B cell (primary cell): ENCODE measurements around the gene BCL10. TPM values are rescaled to one million over a fixed set of nuclear protein-coding genes. Genes with fewer than 3 reads are reported as not detected.

Experiments
- ATAC-seq: fragments of 200-7000 bp; cut with Tn5 transposase; one replicate; pipeline ENCODE4 v1.10.0; 2021; ENCODE audit warnings: low read depth, mild to moderate bottlenecking, moderate number of reproducible peaks, moderate library complexity
- CTCF ChIA-PET: fragments of 350-600 bp; sonication (Branson Sonifier 250); formaldehyde crosslinking; loops from one replicate; lab custom pipeline; 2021; ENCODE audit warnings: antibody characterized with exemption, inconsistent platforms; lab: Charles Lee
- POLR2A ChIA-PET: fragments of 350-600 bp; sonication (Branson Sonifier 250); formaldehyde crosslinking; loops from one replicate; lab custom pipeline; 2021; ENCODE audit warnings: antibody characterized with exemption; lab: Charles Lee
- DNase-seq: peaks from one replicate; pipeline ENCODE4 v3.0.0; 2013
- H2AFZ ChIP-seq: 2 replicates; pipeline ENCODE4 v1.6.1; 2012; ENCODE audit warnings: mild to moderate bottlenecking, low read depth, low read length; ENCODE audit not compliant: insufficient read depth, poor library complexity, severe bottlenecking
- H3K27ac ChIP-seq, 2 donors: 1 replicate in 1 of 2; 2 replicates in 1 of 2; pipeline ENCODE4 v1.5.1; 2012 to 2013; ENCODE audit warnings: low read length in 2 of 2, mild to moderate bottlenecking in 2 of 2, moderate library complexity in 1 of 2
- H3K27me3 ChIP-seq, 4 experiments: fragments of 200-600 bp in 1 of 4; sonication (generic) in 1 of 4; replicated peaks in 1 of 4; 1 replicate in 2 of 4; 2 replicates in 2 of 4; pipeline versions ENCODE4 v1.6.1 to v1.7.0; 2013 to 2016; ENCODE audit warnings: low read length in 3 of 4, mild to moderate bottlenecking in 2 of 4, mixed read lengths in 1 of 4, moderate library complexity in 1 of 4; ENCODE audit not compliant: insufficient read depth in 4 of 4, control insufficient read depth in 3 of 4; ENCODE audit errors: control extremely low read depth in 1 of 4
- H3K36me3 ChIP-seq, 2 experiments: replicated peaks in 1 of 2; 1 replicate in 1 of 2; 2 replicates in 1 of 2; pipeline versions ENCODE4 v1.6.1 to v1.7.1; 2013; ENCODE audit warnings: low read length in 1 of 2; ENCODE audit not compliant: insufficient read depth in 2 of 2, control insufficient read depth in 1 of 2; ENCODE audit errors: control extremely low read depth in 1 of 2, extremely low read depth in 1 of 2
- H3K4me1 ChIP-seq, 2 donors: fragments of 200-600 bp in 1 of 2; sonication (generic) in 1 of 2; 1 replicate in 1 of 2; 2 replicates in 1 of 2; pipeline versions ENCODE4 v1.5.1 to v1.6.1; 2013 to 2017; ENCODE audit warnings: low read length in 2 of 2; ENCODE audit not compliant: control insufficient read depth in 2 of 2, insufficient read depth in 2 of 2
- H3K4me2 ChIP-seq: replicated peaks from 2 replicates; pipeline ENCODE3; 2012; ENCODE audit warnings: mild to moderate bottlenecking, low read depth, low read length; ENCODE audit not compliant: poor library complexity, severe bottlenecking
- H3K4me3 ChIP-seq, 5 experiments: fragments of 200-600 bp in 1 of 5; sonication (generic) in 1 of 5; 1 replicate in 3 of 5; 2 replicates in 2 of 5; pipeline versions ENCODE4 v1.5.1 to v1.7.0; 2011 to 2016; ENCODE audit warnings: low read length in 4 of 5, mild to moderate bottlenecking in 4 of 5, low read depth in 2 of 5, control low read depth in 1 of 5, moderate library complexity in 1 of 5; ENCODE audit not compliant: insufficient read depth in 1 of 5; ENCODE audit errors: control extremely low read depth in 1 of 5, extremely low read depth in 1 of 5
- H3K79me2 ChIP-seq: fragments of 200-600 bp; sonication (generic); one replicate; pipeline ENCODE4 v1.6.0; 2016; ENCODE audit warnings: low read length; ENCODE audit not compliant: control insufficient read depth, insufficient read depth
- H3K9ac ChIP-seq: fragments of 200-600 bp; sonication (generic); 2 replicates; pipeline ENCODE4 v1.6.1; 2017; ENCODE audit warnings: mild to moderate bottlenecking, low read length, moderate library complexity
- H3K9me3 ChIP-seq, 3 donors: one replicate each; pipeline versions ENCODE4 v1.6.1 to v1.7.1; 2013; ENCODE audit warnings: low read length in 2 of 3; ENCODE audit not compliant: control insufficient read depth in 2 of 3, insufficient read depth in 1 of 3; ENCODE audit errors: control extremely low read depth in 1 of 3
- H4K20me1 ChIP-seq: 2 replicates; pipeline ENCODE4 v1.6.0; 2012; ENCODE audit warnings: mild to moderate bottlenecking, low read length; ENCODE audit not compliant: insufficient read depth, control insufficient read depth, poor library complexity, severe bottlenecking
- H3K27ac Mint-ChIP-seq: one replicate; pipeline ENCODE4 v1.8.0; 2021; ENCODE audit warnings: mixed read lengths
- H3K27me3 Mint-ChIP-seq: one replicate; pipeline ENCODE4 v1.8.0; 2021; ENCODE audit warnings: mixed read lengths
- H3K4me1 Mint-ChIP-seq: one replicate; pipeline ENCODE4 v1.8.0; 2021; ENCODE audit warnings: mixed read lengths
- H3K4me3 Mint-ChIP-seq: one replicate; pipeline ENCODE4 v1.8.0; 2021; ENCODE audit warnings: mixed read lengths
- H3K9me3 Mint-ChIP-seq: one replicate; pipeline ENCODE4 v1.8.0; 2022; ENCODE audit warnings: mixed read lengths; ENCODE audit not compliant: insufficient read depth
- CTCF ChIP-seq: fragments of 200-600 bp; IDR thresholded peaks from one replicate; pipeline ENCODE4 v1.8.0; 2022; ENCODE audit warnings: antibody characterized with exemption, mild to moderate bottlenecking
- EZH2 ChIP-seq: IDR thresholded peaks from 2 replicates; pipeline ENCODE4 v1.6.1; 2012; ENCODE audit warnings: borderline replicate concordance, low read depth, mild to moderate bottlenecking, moderate library complexity, low read length; ENCODE audit not compliant: insufficient read depth, poor library complexity, severe bottlenecking
- WGBS: methylation state at CpG from one replicate; pipeline ENCODE4 v1.1.5; 2013; ENCODE audit warnings: missing lambda C conversion rate; ENCODE audit not compliant: insufficient coverage; 5-methylcytosine and 5-hydroxymethylcytosine counted together
- intact Hi-C: fragments of 100-400 bp; cut with micrococcal nuclease; formaldehyde crosslinking; loops from one replicate; pipeline ENCODE4 v1.10.0; 2022
- polyA plus RNA-seq: library from polyadenylated mRNA; depleted of rRNA; stranded (reverse); fragments of >200 nt; gene quantifications from 2 replicates; pipeline ENCODE4 v1.2.3, GENCODE V29; 2012
- total RNA-seq, 2 donors: library from RNA; stranded (reverse); fragments of 120-200 nt in 1 of 2; gene quantifications; 1 replicate in 1 of 2; 2 replicates in 1 of 2; pipeline versions ENCODE4 v1.2.3 to v1.2.4, GENCODE V29; 2013 to 2022

BCL10 gene
- total and polyA plus RNA-seq, 2 donors (not counting 1 experiment from before 2014, with no cell fraction given), result 26.2 to 60.5 TPM

- ATAC-seq (no peak), DNase-seq (no peak)
- peaks cover 28% of the 10 kb centered on the region for H3K4me1 Mint-ChIP-seq
- no CpG with 5 or more reads among the region's 2 CpGs for WGBS
- H3K9ac ChIP-seq, result no peak overlapping the region
- no peak overlapping the region for H2AFZ ChIP-seq
- peaks cover 39% of the 10 kb centered on the region for H4K20me1 ChIP-seq
- no peaks in the 10 kb centered on the region for H3K9me3 Mint-ChIP-seq
- intact Hi-C loops, result no loop called here
- H3K4me2 ChIP-seq, result no peak overlapping the region
- H3K4me1 ChIP-seq, result peaks cover 0 to 10% of the 10 kb centered on the region in 2 donors
- no peaks in the 10 kb centered on the region for H3K27me3 Mint-ChIP-seq
- TF ChIP-seq EZH2 (no peak), CTCF (no peak)
- no peaks in the 10 kb centered on the region for H3K9me3 ChIP-seq
- POLR2A ChIA-PET, result no interaction called here
- no peaks in the 10 kb centered on the region for H3K27me3 ChIP-seq
- no peak overlapping the region for H3K4me3 Mint-ChIP-seq
- peaks cover 16 to 67% of the 10 kb centered on the region in 2 experiments for H3K36me3 ChIP-seq
- peak overlapping the region in 1 of 2 donors; percentile 49 for H3K27ac ChIP-seq
- CTCF ChIA-PET, result interaction anchor here (1.9 kb wide), 1 partner anchor 7 kb away, joined by 7 read pairs; the partner anchor contains the start of gene C1orf52
- no peak overlapping the region for H3K27ac Mint-ChIP-seq
- no peak overlapping the region for H3K4me3 ChIP-seq
- peaks cover 57% of the 10 kb centered on the region for H3K79me2 ChIP-seq
Measured at GRCh38 chr1:85267313-85267712, 9.1 kb downstream of the BCL10 start.

- H3K27me3 Mint-ChIP-seq, result no peaks in the 10 kb centered on the region
- H3K27ac Mint-ChIP-seq, result no peak overlapping the region
Measured at GRCh38 chr1:85264150-85264549, 12.3 kb downstream of the BCL10 start.

More at GRCh38 chr1:85264150-85264549, 12.3 kb downstream of the BCL10 start:
- POLR2A ChIA-PET, result no interaction called here
- 80% methylated on average over 1 of the region's 2 CpGs for WGBS
- Mint-ChIP-seq H3K4me1 (peaks cover 20% of the 10 kb centered on the region), H3K4me3 (no peak overlapping the region), H3K9me3 (no peaks in the 10 kb centered on the region)
- no peak for ATAC-seq
- Histone ChIP-seq H3K4me1 (peaks cover 4 to 5% of the 10 kb centered on the region in 2 donors), H3K4me2 (no peak overlapping the region), H3K27ac (no peak overlapping the region), H3K9ac (no peak overlapping the region), H3K9me3 (peaks cover 0 to 3% (median 0%) of the 10 kb centered on the region in 3 donors), H3K4me3 (no peak overlapping the region), H3K27me3 (no peaks in the 10 kb centered on the region), H4K20me1 (peaks cover 13% of the 10 kb centered on the region), H3K79me2 (peaks cover 47% of the 10 kb centered on the region), H2AFZ (no peak overlapping the region), H3K36me3 (peaks cover 13 to 41% of the 10 kb centered on the region in 2 experiments)
- intact Hi-C loops, result no loop called here
- no peak for DNase-seq
- CTCF ChIA-PET, result interaction anchor here (0.7 to 2.0 kb wide), 4 partner anchors 10 to 758 kb away, joined by 3 to 9 read pairs (median 4); partner anchors contain the start of gene SPATA1
- TF ChIP-seq CTCF, result no peak
- TF ChIP-seq EZH2, result no peak
